HCT116 (cell line): ENCODE data around the gene ALDH5A1. TPM values are rescaled to one million over a fixed set of nuclear protein-coding genes. Genes with fewer than 3 reads are reported as not detected.

Experiments
- ATAC-seq: fragments of 200-7000 bp; cut with Tn5 transposase; 2 replicates; pipeline ENCODE4 v1.9.1; 2020; ENCODE audit warnings: mild to moderate bottlenecking, moderate library complexity
- BruUV-seq: library from RNA; stranded (reverse); fragments of 400-500 nt; replicated peaks from 2 replicates; lab custom pipeline; 2021; lab: Mats Ljungman, UMichigan
- CTCF ChIA-PET: fragments of 300-600 bp; sonication (Branson Sonifier 250); formaldehyde crosslinking; loops from one replicate; lab custom pipeline; 2021; ENCODE audit warnings: antibody characterized with exemption; lab: Charles Lee
- POLR2A ChIA-PET: fragments of 300-600, 350-600 bp; sonication (Branson Sonifier 250); formaldehyde crosslinking; loops from one replicate; lab custom pipeline; 2021; ENCODE audit warnings: antibody characterized with exemption; lab: Charles Lee
- RAD21 ChIA-PET, 2 experiments: fragments of 300-600 bp; sonication (Branson Sonifier 250); formaldehyde crosslinking; loops; one replicate each; lab custom pipeline; 2023; ENCODE audit warnings: low total read pairs in 2 of 2; ENCODE audit not compliant: uncharacterized antibody in 2 of 2, unreplicated experiment in 2 of 2, low non-redundant PET in 1 of 2; lab: Charles Lee
- DNase-seq: peaks from one replicate; pipeline ENCODE4 v3.0.0-alpha.2; 2010; ENCODE audit warnings: low read depth, low spot score
- H2AFZ ChIP-seq: fragments of 200-600 bp; shearing (Covaris generic), sonication (generic); 2 replicates; pipeline ENCODE4 v1.6.1; 2017; ENCODE audit warnings: low read depth, mixed run types, mixed read lengths, antibody characterized with exemption, low read length; ENCODE audit not compliant: poor library complexity, severe bottlenecking
- H3K27ac ChIP-seq: 2 replicates; pipeline ENCODE4 v1.5.1; 2012; ENCODE audit warnings: low read depth, low read length
- H3K27me3 ChIP-seq: fragments of 200-600 bp; sonication (generic); 2 replicates; pipeline ENCODE4 v1.6.1; 2016; ENCODE audit warnings: mixed run types, low read length, mixed read lengths; ENCODE audit not compliant: insufficient read depth
- H3K36me3 ChIP-seq, 2 experiments: fragments of 200-500 bp in 1 of 2; fragments of 200-600 bp in 1 of 2; sonication (Bioruptor generic) in 1 of 2; sonication (generic) in 1 of 2; 2 replicates each; pipeline versions ENCODE4 v1.5.1 to v1.6.1; 2014 to 2016; ENCODE audit warnings: low read length in 2 of 2, inconsistent platforms in 1 of 2, mixed read lengths in 1 of 2, mixed run types in 1 of 2; ENCODE audit not compliant: insufficient read depth in 2 of 2, control insufficient read depth in 1 of 2
- H3K4me1 ChIP-seq, 2 experiments: fragments of 200-600 bp in 1 of 2; sonication (generic) in 1 of 2; 2 replicates each; pipeline versions ENCODE4 v1.5.1 to v1.6.1; 2012 to 2017; ENCODE audit warnings: low read length in 2 of 2, inconsistent platforms in 1 of 2, mild to moderate bottlenecking in 1 of 2, mixed read lengths in 1 of 2, mixed run types in 1 of 2, moderate library complexity in 1 of 2; ENCODE audit not compliant: insufficient read depth in 2 of 2, control insufficient read depth in 1 of 2
- H3K4me2 ChIP-seq: fragments of 200-600 bp; sonication (generic); 2 replicates; pipeline ENCODE4 v1.6.1; 2017; ENCODE audit warnings: mixed run types, low read length, mixed read lengths
- H3K4me3 ChIP-seq, 2 experiments: fragments of 200-600 bp in 1 of 2; sonication (generic) in 1 of 2; replicated peaks in 1 of 2; 2 replicates each; pipeline ENCODE4 v1.5.1; 2011 to 2016; ENCODE audit warnings: low read length in 2 of 2, control low read depth in 1 of 2, low read depth in 1 of 2, mild to moderate bottlenecking in 1 of 2, mixed read lengths in 1 of 2, mixed run types in 1 of 2
- H3K79me2 ChIP-seq: fragments of 200-600 bp; sonication (generic); 2 replicates; pipeline ENCODE4 v1.6.1; 2017; ENCODE audit warnings: mild to moderate bottlenecking, mixed run types, low read length, moderate library complexity, mixed read lengths; ENCODE audit not compliant: insufficient read depth
- H3K9ac ChIP-seq: fragments of 200-600 bp; sonication (generic); 2 replicates; pipeline ENCODE4 v1.6.1; 2016; ENCODE audit warnings: low read length, mixed read lengths
- H3K9me2 ChIP-seq: fragments of 200-600 bp; sonication (generic), shearing (Covaris generic); 2 replicates; pipeline ENCODE4 v1.6.1; 2017; ENCODE audit warnings: mixed run types, mild to moderate bottlenecking, moderate library complexity; ENCODE audit not compliant: insufficient read depth
- H3K9me3 ChIP-seq, 2 experiments: fragments of 200-500 bp in 1 of 2; fragments of 200-600 bp in 1 of 2; sonication (Bioruptor generic) in 1 of 2; sonication (generic) in 1 of 2; 2 replicates each; pipeline ENCODE4 v1.6.1; 2014 to 2017; ENCODE audit warnings: low read length in 2 of 2, mixed read lengths in 2 of 2, inconsistent platforms in 1 of 2, low read depth in 1 of 2, mild to moderate bottlenecking in 1 of 2, mixed run types in 1 of 2, moderate library complexity in 1 of 2; ENCODE audit not compliant: control insufficient read depth in 1 of 2, insufficient read depth in 1 of 2
- H4K20me1 ChIP-seq: fragments of 200-600 bp; sonication (generic), shearing (Covaris generic); 2 replicates; pipeline ENCODE4 v1.6.1; 2017; ENCODE audit warnings: mixed run types, mild to moderate bottlenecking, moderate library complexity; ENCODE audit not compliant: insufficient read depth
- EZH2 ChIP-seq: fragments of 200-600 bp; sonication (generic); IDR thresholded peaks from 2 replicates; pipeline ENCODE4 v1.6.1; 2017; ENCODE audit warnings: antibody characterized with exemption, mixed run types
- EZH2phosphoT487 ChIP-seq: fragments of 200-600 bp; IDR thresholded peaks from 2 replicates; pipeline ENCODE4 v1.6.1; 2018; ENCODE audit warnings: antibody characterized with exemption, borderline replicate concordance
- POLR2AphosphoS5 ChIP-seq: IDR thresholded peaks from 2 replicates; pipeline ENCODE4 v1.6.1; 2011; ENCODE audit warnings: mild to moderate bottlenecking, low read depth, low read length, moderate library complexity
- SP1 ChIP-seq: IDR thresholded peaks from 2 replicates; pipeline ENCODE4 v1.6.1; 2012; ENCODE audit warnings: low read depth
- TCF7L2 ChIP-seq: IDR thresholded peaks from 2 replicates; pipeline ENCODE4 v1.7.0; 2011; ENCODE audit warnings: borderline replicate concordance, inconsistent platforms; ENCODE audit not compliant: insufficient read depth, insufficient read length; ENCODE audit errors: extremely low read depth
- ZFX ChIP-seq: fragments of 450-650 bp; IDR thresholded peaks from 2 replicates; pipeline ENCODE4 v1.6.1; 2017
- intact Hi-C: fragments of 100-400 bp; cut with micrococcal nuclease; formaldehyde crosslinking; loops from 2 replicates; pipeline ENCODE4 v1.10.0; 2022
- total RNA-seq: library from RNA; stranded (reverse); gene quantifications from one replicate; pipeline ENCODE4 v1.2.1, GENCODE V29; 2021; ENCODE audit not compliant: unreplicated experiment
- TF ChIP-seq, protein P1 (sequence below), 3 experiments: fragments of 200-600 bp in 1 of 3; sonication (generic) in 1 of 3; IDR thresholded peaks in 2 of 3; conservative IDR thresholded peaks in 1 of 3; 2 replicates each; pipeline ENCODE4 v1.5.1; 2012 to 2017; ENCODE audit warnings: low read depth in 2 of 3, low read length in 2 of 3, antibody characterized with exemption in 1 of 3, borderline replicate concordance in 1 of 3, control low read depth in 1 of 3, mild to moderate bottlenecking in 1 of 3, mixed read lengths in 1 of 3, mixed run types in 1 of 3, moderate library complexity in 1 of 3; ENCODE audit not compliant: insufficient read depth in 1 of 3
- TF ChIP-seq, protein P2 (sequence below): IDR thresholded peaks from 2 replicates; pipeline ENCODE4 v1.6.1; 2012
- TF ChIP-seq, protein P3 (sequence below): IDR thresholded peaks from 2 replicates; pipeline ENCODE4 v1.6.1; 2012; ENCODE audit warnings: low read depth
- TF ChIP-seq, protein P4 (sequence below): IDR thresholded peaks from 2 replicates; pipeline ENCODE4 v1.6.1; 2011; ENCODE audit warnings: mild to moderate bottlenecking, low read length, moderate library complexity; ENCODE audit not compliant: insufficient replicate concordance; ENCODE audit errors: extremely low read depth

The ALDH5A1 gene
- total RNA-seq, 1 experiment from 2014 or later = 10.0 TPM

DNA sequence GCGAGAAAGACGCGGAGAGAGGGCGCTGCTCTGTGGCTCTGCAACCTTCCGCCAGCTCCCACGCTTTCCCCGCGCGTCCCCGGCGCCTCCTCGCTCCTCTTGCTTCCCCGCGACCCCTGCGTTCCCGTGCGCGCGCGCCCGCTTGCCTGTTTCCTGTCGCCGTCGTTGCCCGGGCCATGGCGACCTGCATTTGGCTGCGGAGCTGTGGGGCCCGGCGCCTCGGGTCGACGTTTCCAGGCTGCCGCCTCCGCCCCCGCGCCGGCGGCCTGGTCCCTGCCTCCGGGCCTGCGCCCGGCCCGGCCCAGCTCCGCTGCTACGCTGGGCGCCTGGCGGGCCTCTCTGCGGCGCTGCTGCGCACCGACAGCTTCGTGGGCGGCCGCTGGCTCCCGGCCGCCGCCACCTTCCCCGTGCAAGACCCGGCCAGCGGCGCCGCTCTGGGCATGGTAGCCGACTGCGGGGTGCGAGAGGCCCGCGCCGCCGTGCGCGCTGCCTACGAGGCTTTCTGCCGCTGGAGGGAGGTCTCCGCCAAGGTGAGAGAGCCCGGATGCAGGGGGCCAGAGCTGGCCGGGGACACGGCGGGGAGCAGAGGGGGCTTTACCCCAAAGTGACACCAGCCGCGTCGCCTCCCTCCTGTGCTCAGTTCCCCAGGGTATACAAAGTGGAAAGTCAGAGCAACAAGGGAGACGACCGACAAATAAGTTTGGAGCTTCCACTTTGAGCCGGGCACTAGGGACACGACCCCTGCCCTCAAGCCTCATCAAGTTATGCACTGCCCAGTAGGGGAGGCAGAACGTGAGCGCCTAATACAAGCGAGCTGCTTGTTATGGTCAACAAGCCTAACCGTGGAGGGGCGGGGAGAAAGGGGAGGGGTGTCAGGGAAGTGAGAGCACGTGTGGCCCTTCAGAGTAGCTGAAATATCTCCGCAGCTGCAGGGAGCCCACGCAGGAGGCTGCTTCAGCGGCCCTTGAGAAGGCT is at the start of gene ALDH5A1 (continued):
- TF ChIP-seq, protein P1, sequence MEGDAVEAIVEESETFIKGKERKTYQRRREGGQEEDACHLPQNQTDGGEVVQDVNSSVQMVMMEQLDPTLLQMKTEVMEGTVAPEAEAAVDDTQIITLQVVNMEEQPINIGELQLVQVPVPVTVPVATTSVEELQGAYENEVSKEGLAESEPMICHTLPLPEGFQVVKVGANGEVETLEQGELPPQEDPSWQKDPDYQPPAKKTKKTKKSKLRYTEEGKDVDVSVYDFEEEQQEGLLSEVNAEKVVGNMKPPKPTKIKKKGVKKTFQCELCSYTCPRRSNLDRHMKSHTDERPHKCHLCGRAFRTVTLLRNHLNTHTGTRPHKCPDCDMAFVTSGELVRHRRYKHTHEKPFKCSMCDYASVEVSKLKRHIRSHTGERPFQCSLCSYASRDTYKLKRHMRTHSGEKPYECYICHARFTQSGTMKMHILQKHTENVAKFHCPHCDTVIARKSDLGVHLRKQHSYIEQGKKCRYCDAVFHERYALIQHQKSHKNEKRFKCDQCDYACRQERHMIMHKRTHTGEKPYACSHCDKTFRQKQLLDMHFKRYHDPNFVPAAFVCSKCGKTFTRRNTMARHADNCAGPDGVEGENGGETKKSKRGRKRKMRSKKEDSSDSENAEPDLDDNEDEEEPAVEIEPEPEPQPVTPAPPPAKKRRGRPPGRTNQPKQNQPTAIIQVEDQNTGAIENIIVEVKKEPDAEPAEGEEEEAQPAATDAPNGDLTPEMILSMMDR (IDR thresholded peaks at IDR 0.05 in 2 of 3, conservative IDR thresholded peaks at IDR 0.05 in 1 of 3; ENCODE audit: borderline replicate concordance in 1 of 3, insufficient read depth in 1 of 3, low read depth in 2 of 3, low read length in 2 of 3) = peak in 2 of 3 experiments; percentile 14 to 23; a peak in 2 of 6 replicates
- TF ChIP-seq, protein P2, sequence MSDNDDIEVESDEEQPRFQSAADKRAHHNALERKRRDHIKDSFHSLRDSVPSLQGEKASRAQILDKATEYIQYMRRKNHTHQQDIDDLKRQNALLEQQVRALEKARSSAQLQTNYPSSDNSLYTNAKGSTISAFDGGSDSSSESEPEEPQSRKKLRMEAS = peak; percentile 67
- no peak for TF ChIP-seq SP1
- peak; percentile 98 for TF ChIP-seq ZFX
- TF ChIP-seq, all 23 proteins: peak for 8

DNA sequence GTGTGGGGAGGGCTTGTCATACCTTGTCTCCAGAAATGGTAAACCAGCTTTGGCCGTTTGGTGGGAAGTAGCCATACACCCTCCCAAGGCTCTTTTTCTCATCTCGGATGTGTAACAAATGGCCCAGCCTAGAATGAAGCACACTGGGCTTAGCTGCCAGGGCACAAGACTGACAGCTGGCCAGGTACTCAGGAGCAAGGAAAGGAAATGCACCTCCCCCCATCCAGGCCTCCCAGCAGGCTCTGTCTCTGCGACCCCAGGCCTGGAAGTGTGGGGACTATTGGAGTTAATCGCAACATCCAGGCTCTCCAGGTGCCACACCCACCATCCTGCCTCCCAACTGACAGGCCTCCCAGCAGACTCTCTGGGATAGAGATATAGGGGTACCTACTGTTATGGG is 49.1 kb upstream of the ALDH5A1 start:
- Histone ChIP-seq H2AFZ (no peak overlapping the region), H3K4me2 (no peak overlapping the region), H3K9me3 (no peaks in the 10 kb centered on the region), H3K4me1 (no peaks in the 10 kb centered on the region), H3K9ac (no peak overlapping the region), H3K79me2 (no peaks in the 10 kb centered on the region), H3K9me2 (no peaks in the 10 kb centered on the region), H3K27ac (no peak overlapping the region), H3K36me3 (no peaks in the 10 kb centered on the region), H4K20me1 (no peaks in the 10 kb centered on the region), H3K4me3 (no peak overlapping the region), H3K27me3 (no peaks in the 10 kb centered on the region)
- intact Hi-C loops = no loop called here
- BruUV-seq = no TSS peak
- no peak for DNase-seq
- RAD21 ChIA-PET = no interaction called here
- no peak for ATAC-seq
- POLR2A ChIA-PET = no interaction called here
- CTCF ChIA-PET = no interaction called here
- TF ChIP-seq EZH2 (no peak), POLR2AphosphoS5 (no peak), TCF7L2 (no peak), SP1 (no peak), EZH2phosphoT487 (no peak), ZFX (no peak)
- TF ChIP-seq, protein P3, sequence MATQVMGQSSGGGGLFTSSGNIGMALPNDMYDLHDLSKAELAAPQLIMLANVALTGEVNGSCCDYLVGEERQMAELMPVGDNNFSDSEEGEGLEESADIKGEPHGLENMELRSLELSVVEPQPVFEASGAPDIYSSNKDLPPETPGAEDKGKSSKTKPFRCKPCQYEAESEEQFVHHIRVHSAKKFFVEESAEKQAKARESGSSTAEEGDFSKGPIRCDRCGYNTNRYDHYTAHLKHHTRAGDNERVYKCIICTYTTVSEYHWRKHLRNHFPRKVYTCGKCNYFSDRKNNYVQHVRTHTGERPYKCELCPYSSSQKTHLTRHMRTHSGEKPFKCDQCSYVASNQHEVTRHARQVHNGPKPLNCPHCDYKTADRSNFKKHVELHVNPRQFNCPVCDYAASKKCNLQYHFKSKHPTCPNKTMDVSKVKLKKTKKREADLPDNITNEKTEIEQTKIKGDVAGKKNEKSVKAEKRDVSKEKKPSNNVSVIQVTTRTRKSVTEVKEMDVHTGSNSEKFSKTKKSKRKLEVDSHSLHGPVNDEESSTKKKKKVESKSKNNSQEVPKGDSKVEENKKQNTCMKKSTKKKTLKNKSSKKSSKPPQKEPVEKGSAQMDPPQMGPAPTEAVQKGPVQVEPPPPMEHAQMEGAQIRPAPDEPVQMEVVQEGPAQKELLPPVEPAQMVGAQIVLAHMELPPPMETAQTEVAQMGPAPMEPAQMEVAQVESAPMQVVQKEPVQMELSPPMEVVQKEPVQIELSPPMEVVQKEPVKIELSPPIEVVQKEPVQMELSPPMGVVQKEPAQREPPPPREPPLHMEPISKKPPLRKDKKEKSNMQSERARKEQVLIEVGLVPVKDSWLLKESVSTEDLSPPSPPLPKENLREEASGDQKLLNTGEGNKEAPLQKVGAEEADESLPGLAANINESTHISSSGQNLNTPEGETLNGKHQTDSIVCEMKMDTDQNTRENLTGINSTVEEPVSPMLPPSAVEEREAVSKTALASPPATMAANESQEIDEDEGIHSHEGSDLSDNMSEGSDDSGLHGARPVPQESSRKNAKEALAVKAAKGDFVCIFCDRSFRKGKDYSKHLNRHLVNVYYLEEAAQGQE = no peak
- TF ChIP-seq, protein P2 = no peak
- TF ChIP-seq, protein P4, sequence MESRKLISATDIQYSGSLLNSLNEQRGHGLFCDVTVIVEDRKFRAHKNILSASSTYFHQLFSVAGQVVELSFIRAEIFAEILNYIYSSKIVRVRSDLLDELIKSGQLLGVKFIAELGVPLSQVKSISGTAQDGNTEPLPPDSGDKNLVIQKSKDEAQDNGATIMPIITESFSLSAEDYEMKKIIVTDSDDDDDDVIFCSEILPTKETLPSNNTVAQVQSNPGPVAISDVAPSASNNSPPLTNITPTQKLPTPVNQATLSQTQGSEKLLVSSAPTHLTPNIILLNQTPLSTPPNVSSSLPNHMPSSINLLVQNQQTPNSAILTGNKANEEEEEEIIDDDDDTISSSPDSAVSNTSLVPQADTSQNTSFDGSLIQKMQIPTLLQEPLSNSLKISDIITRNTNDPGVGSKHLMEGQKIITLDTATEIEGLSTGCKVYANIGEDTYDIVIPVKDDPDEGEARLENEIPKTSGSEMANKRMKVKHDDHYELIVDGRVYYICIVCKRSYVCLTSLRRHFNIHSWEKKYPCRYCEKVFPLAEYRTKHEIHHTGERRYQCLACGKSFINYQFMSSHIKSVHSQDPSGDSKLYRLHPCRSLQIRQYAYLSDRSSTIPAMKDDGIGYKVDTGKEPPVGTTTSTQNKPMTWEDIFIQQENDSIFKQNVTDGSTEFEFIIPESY = no peak
